AG09319 (cell line): Measurements from ENCODE around the gene TMPRSS9.

Source experiments
- DNase-seq: peaks from one replicate; pipeline ENCODE4 v3.0.0-alpha.2; 2010; ENCODE audit warnings: low read depth; ENCODE audit errors: extremely low read depth
- TF ChIP-seq, protein P1 (sequence below): IDR thresholded peaks from 2 replicates; pipeline ENCODE4 v1.5.1; 2011; ENCODE audit warnings: low read depth, mild to moderate bottlenecking, inconsistent platforms, low read length, moderate library complexity

The TMPRSS9 gene

DNA sequence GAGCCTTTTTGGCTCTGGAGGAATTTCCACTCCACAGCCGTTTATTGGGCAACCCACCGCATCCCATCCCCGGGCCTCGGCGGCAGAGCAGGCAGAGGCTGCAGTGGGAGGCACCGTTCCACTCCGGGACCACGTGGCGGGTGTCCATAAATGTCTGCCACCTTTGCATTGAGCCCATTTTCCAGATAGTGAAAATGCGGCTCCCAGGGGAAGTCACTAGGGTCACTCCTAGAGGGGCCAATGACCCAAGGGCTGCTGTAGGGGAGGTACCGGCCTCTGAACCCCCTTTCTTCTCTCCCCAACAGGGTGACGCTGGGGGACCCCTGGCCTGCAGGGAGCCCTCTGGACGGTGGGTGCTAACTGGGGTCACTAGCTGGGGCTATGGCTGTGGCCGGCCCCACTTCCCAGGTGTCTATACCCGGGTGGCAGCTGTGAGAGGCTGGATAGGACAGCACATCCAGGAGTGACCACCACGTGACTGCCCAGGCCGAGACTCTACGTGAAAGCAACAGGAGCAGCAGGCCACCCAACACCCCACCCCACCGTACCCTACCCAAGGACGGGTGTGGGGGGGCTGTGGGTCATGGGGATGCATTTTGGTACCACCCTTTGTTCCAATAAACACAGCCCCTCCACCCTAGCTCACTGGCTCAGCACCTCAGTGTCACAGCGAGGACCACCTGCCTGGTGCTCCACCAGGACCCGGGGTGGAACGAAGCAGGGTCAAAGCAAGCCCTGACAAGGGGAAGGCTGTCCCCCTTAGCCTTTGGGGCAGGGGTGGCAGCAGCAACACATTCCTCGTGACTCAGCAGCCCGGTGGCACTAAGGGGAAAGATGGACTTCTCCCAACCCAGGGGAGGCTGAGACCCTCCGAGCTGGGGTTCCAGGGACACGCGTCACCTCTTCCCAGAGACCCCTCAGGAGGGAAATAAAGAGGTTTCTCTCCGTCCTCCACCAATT, 65.8 kb downstream of the TMPRSS9 start:
- no peak for DNase-seq
- TF ChIP-seq, protein P1, sequence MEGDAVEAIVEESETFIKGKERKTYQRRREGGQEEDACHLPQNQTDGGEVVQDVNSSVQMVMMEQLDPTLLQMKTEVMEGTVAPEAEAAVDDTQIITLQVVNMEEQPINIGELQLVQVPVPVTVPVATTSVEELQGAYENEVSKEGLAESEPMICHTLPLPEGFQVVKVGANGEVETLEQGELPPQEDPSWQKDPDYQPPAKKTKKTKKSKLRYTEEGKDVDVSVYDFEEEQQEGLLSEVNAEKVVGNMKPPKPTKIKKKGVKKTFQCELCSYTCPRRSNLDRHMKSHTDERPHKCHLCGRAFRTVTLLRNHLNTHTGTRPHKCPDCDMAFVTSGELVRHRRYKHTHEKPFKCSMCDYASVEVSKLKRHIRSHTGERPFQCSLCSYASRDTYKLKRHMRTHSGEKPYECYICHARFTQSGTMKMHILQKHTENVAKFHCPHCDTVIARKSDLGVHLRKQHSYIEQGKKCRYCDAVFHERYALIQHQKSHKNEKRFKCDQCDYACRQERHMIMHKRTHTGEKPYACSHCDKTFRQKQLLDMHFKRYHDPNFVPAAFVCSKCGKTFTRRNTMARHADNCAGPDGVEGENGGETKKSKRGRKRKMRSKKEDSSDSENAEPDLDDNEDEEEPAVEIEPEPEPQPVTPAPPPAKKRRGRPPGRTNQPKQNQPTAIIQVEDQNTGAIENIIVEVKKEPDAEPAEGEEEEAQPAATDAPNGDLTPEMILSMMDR, result no peak

DNA sequence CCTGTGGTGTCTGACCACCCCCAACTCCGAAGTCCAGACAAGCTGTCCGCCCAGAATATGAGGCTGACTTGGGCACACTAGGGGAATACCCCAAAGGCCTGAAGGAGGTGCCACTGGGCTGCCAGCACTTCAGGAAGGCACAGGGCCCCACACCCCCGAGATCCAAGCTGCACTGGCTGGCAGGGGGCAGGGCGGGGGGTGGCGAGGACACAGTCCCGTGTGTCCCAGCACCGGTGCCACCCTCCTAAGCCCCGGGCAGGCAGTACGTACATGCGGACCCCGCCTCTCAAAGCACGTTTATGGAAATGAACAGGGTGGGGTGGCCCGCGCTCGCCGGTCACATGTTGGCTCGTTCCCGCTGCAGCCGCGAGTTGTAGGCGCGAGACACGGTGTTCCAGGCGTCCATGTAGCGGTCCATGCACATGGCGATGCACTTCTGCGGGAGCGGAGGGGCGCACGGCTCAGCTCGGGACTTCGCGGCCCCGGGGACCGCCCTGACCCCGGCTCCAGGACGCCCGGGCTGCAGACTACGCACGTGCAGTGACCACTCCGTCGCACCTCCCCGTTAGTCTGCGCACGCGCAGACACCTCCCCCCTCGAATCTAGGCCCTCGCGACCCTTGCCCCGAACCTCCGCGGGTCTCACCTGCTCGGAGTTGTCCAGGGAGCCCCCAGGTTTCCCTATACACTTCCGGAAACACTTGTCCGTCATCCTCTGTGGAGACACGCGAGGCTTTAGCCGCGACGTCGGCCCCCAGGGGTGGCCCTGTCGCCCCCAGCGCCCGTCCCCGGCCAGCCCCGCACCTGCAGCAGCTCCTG, 66.8 kb downstream of the TMPRSS9 start:
- no peak for DNase-seq
- TF ChIP-seq, protein P1, result no peak

DNA sequence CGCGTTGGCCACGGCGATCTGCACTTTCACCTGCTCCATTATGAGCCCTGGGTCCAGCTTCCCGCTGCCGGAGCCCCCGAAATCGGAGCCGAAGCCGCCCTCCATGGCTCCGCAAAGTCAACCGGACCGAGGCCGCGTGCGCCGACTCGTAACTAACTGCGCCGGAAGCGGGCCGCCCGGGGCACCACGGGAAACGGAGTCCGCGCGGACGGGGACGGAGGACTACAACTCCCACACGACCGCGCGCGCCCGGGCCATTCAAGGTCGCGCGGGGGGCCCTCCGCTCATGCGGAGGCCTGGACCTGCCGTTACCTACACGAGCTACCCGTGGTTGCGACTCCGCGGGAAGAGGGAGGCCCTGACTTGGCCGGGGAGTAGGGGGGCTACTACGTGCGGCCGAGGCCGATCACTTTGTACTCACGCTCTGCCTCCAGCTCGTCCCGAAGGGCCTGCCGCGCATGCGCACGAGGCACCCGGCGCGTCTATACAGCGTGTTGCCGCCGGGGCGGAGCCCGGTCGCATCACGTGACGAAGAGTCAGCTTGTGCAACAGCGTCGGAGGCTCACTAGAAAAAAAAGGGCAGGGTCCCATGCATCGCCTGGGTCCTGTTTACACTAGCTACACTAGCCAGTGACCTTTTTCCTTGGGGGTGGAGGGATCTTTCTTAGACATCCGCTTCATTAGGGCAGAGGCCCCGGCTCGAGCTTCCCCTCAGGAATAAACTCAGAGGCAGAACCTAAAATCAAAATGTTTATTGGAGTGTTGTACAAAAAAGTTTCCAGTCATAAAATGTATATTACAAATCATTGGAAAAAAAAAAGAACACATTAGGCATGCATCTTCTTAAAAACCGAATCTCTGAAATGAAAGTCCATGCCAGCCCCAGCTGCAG, 67.6 kb downstream of the TMPRSS9 start, which contains the start of gene TIMM13:
TSS of gene TIMM13 (minus strand) at position 158 of the 892 bp plus-strand sequence. CDS start at position 105, 53 bp downstream.
- peak; percentile 89 for DNase-seq
- TF ChIP-seq, protein P1, result no peak

DNA sequence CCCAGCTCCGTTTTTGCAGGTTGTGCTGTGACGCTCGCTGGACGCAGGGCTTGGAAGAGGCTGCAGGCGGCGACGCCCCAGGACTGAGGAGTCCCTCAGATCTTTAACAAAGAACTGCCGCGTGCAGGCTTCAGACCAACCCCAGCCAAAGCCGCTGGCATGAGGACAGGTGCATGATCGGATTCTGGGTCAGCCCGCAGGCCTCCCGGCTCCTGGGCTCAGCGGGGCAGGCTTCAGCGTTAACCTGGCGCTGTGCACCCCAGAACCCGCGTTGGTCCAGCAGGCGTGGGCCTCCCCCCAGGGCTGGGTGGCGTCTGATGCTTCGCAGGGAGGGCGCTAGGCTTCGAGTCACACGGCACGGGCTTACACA, 68.2 kb downstream of the TMPRSS9 start:
- DNase-seq, result no peak
- TF ChIP-seq, protein P1, result no peak; the same call in 1 of the 2 replicates

DNA sequence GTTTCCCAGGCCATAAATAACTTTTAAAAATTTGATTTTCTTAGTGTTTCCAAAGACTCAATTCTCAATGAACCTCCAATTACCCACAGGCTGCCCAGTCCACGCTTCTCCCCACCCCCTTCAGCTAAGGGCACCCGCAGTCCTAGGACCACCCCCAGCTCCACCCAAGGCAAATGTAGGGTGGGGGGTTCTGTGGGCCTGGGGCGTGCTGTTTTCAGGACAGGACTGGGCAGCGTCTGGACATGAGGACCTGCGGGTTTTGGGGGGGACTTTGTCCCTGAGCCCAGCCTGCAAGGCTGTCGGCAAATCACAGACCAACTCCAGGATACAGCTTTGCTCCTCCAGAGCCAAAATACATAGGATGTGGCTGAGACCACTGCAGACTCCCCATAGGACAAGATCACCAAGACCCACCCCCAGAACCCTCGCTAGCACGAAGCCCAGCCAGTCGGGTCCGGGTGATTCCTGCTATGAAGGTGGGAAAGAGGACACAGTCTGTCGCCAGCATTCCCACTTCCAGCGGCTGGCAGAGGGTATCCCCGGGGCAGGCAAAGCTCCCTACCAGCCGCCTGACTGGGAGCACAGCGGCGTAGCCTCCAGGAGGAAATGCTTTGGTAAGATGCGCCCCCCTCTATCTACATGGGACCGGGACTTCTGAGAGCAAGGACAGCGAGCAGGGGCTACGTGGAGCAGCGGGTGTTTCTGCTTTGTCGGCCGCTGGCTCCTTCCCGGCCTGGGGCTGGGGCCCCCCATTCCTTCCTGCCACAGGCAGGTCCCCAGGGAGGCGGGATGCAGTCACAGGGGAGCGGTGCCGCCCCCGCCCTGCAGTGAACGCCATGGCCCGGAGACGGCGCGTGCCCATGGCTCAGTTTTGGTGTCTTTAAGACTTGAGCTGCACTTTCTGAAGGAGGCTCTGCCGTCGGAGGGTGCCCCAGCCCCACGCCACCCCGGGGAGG, 69.0 kb downstream of the TMPRSS9 start:
- DNase-seq, result no peak

More for the DNA sequence above, 69.0 kb downstream of the TMPRSS9 start:
- TF ChIP-seq, protein P1, result no peak
